HG02588 (cell line): ENCODE data around the gene TBC1D2B.
"Not testable (repeated sequence)": the region's sequence is repeated elsewhere in the genome, so short reads cannot be mapped to it uniquely, and the experiment has no call there.

Source experiments
- ATAC-seq: cut with Tn5 transposase; IDR thresholded peaks from one replicate; pipeline ENCODE4 v1.9.1; 2021; ENCODE audit warnings: mild to moderate bottlenecking, moderate library complexity; ENCODE audit not compliant: unreplicated experiment

Gene TBC1D2B

DNA sequence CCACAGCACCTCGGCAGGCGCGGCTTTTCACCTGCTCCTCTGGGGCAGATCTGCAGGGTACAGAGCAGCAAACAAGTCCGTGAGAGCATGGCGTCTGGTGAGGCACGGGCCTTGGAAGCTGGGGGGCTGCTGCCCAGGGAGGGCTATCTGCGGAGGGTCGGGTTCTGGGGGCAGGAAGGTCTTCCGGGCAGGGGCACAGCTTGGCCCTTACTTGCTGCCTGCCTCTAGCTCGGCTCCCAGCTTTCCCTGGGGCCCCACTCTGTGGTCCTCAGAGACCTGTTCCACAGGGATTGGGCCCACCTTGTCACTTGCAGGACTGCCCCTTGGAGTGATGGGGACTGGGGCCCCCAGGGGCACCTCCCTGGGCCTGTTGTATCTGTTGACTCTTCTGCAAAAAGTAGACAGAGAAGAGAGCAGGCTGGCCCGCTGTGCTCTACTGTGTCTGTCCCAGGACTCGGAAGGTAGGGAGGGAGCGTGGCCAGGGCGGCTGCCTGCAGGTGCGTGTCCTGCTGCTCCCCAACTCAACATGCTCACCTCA lies 84.1 kb downstream of the TBC1D2B start:
- no peak for ATAC-seq

DNA sequence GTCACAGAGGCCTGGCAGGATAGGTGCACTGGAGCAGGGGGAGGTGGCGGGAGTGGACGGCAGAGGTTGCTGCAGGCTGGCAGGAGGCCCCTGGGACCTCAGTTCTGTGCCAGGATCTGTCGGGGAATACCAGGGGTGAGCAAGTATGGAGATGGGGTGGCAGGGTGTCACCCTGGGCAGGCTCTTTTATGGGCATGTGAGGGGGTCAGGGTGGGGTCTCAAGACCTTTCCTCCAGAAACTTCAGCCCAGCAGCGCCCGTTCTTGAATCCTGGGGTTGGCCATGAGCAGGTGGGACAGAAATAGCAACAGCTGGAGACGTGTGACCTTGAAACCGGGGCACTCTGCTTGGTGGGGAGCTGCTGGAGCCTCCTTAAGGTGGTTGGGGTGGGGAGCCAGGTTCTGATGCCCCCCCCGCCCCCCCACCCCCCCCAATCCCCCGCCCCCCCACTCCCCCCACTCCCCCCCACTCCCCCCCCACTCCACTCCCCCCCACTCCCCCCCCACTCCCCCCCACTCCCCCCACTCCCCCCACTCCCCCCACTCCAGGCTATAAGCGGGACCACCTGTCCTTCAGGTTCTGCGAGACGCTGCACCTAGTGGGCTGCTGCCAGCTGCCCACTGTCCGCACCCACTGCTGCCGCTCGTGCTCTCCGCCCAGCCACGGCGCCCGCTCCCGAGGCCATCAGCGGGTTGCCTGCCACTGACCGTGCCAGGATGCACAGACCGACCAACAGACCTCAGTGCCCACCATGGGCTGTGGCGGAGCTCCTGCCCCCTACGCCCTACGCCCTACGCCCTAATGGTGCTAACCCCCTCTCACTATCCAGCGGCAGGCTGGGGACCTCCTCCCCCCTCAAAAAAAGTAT lies 84.9 kb downstream of the TBC1D2B start:
- no peak for ATAC-seq

DNA sequence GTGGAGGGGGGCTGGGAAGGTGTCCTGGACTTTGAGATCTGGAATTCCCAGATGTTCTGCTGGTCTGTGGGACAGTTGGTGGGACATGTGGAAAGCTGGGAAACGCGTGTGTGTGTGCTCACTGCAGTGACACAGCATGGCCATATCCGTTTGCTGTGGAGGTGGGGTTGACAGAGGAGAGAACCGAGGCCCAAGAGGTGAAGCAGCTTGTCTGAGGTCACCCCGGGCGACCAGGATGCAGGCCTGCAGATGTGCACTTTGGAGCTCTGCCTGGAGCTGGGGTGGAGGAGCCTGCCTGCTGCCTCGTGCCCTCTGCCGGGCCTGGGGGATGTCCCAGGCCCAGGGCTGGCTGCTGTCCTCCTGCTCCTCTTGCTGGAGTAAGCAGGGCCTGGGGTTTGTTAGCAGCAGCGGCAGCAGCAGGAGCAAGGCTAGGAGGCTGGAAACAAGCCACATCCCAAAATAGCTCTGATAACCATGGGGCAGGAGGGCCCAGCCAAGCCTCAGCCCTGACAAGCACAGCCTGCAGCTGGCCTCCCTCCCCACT lies 85.8 kb downstream of the TBC1D2B start:
- ATAC-seq, result not testable (repeated sequence)

DNA sequence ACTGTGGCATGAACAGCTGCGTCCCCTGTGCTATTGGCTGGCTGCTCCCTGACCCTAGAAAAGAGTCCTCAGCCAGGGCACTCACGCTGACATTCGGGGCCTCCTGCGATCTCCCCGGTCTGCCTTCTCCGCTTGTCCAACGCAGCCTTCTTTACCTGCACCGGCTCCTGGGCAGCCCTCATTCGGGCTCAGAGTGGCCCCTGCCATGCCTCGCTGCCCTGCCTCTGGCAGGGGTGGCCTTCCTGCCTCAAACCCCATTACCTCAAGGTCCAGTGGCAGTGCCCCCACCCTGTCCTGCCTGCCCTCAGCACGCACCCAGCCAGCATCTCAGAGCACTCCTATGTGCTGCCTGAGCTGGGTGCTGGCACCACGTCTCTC lies 86.5 kb downstream of the TBC1D2B start:
- ATAC-seq, result no peak

DNA sequence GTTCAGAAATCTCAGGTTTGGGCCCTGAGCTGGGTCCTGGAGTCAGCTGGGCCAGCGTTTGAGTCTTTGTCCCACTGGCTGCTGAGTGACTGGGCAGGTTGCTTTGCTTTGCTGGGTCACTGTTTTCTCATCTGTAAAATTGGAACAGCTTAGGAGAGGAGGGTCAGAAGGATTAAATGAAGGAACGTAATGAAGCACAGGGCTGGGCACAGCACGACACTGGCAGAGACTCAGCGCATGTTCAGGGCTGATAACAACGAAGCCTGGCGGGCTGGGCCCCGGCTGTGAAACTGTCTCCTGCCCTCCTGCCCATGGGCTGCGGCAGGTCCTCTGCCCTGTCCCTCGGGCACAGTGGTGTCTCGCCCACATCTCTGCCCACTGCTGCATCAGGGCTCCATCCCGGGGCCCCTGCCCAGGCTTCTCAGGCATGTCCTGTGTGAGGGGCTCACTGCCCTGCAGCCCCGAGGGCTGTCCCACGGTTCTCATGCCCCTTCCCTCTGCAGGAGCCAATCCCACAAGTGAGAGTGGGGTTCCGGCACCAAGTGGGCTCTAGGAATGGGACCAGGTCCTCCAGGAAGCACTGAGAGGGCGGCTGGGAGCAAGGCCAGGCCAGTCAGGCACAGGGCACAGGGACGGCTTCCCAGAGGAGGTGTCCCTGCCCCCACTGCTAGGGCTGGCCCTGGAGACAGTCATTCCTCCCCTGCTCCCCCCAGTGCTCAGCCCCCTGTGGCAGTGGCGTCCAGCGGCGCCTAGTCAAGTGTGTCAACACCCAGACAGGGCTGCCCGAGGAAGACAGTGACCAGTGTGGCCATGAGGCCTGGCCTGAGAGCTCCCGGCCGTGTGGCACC lies 88.0 kb downstream of the TBC1D2B start:
- no peak for ATAC-seq

DNA sequence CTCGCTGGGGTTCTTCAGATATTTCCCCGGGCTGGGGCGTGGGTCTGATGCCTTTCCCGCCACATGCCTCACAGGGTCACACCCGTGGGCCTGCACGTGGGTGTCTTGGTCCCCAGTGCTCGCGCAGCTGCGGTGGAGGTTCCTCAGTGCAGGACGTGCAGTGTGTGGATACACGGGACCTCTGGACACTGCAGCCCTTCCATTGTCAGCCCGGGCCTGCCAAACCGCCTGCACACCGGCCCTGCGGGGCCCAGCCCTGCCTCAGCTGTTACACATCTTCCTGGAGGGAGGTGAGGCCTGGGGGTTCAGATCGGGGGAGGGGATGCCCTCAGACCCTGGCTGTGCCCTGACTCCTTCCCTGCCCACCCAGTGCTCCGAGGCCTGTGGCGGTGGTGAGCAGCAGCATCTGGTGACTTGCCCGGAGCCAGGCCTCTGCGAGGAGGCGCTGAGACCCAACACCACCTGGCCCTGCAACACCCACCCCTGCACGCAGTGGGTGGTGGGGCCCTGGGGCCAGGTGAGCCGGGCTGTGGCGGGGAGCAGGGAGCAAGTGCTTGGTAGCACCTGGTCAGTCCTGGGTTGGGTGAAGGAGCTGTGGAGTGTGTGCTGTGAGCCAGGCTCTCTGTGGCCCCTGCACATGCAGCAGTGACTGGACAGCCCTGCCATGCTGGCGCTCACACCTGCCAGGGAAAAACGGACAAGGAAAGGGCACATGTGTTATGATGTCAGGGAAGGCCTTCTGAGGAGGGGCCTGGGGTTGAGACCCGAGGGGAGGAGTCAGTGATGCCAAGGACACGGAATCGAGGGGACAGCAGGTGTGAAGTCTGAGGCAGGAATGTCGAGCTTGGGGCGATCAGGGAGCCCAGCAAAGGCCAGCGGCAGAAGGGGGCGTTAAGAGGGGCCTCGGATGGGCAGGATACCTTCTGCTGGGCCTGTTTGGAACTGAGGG lies 88.9 kb downstream of the TBC1D2B start:
- no peak for ATAC-seq

DNA sequence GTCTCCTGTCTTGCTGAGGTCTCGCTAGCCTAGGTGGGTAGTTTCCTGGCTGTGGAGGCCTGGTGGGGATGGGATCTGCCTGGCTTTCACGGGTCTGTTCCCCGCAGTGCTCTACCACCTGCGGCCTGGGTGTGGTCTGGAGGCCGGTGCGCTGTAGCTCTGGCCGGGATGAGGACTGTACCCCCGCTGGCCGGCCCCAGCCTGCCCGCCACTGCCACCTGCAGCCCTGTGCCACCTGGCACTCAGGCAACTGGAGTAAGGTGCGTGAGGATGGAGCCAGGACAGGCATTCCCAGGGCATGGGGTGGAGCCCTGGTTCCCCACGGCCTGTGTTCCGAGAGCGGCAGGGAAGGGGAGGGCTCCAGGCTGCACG lies 89.8 kb downstream of the TBC1D2B start:
- ATAC-seq, result not testable (repeated sequence)

DNA sequence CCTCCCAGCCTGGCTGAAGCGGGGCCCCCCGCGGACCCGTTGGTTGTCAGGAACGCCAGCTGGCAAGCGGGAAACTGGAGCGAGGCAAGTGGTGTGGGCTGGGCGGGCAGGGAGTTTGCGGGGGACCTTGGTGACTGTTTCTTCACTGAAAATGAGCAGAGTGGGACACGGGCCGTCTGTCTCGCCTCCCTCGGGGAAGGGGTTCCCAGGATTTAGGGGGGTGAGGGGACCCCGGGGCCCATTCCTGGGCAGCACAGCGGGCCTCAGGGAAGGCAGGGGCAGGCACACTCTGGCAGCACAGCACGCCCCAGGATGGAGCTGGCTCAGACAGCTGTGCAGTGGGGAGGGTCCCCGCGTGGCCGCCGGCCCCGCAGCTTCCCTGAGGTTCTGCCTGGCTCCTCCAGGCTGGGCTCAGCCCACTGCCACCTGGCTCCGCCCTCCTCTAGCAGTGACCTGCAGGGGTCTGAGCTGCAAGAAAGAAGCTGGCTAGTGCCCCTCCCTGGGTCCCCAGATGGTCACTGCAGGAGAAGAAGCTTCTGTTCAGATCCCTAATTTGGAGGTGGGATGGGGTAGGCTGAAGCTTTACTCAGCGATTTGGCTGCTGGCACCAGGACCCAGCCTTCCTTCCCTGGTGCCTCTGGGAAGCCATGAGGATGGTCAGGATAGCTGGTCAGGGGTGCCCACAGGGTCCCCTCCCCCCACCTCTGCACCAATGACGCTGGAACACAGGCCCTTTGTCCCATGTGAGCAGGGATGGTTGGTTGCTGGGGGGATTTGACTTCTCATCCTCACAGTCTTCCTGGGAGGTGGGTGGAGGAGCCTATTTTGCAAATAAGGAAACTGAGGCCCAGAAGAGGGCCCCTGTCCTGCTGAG lies 90.4 kb downstream of the TBC1D2B start:
- no peak for ATAC-seq

DNA sequence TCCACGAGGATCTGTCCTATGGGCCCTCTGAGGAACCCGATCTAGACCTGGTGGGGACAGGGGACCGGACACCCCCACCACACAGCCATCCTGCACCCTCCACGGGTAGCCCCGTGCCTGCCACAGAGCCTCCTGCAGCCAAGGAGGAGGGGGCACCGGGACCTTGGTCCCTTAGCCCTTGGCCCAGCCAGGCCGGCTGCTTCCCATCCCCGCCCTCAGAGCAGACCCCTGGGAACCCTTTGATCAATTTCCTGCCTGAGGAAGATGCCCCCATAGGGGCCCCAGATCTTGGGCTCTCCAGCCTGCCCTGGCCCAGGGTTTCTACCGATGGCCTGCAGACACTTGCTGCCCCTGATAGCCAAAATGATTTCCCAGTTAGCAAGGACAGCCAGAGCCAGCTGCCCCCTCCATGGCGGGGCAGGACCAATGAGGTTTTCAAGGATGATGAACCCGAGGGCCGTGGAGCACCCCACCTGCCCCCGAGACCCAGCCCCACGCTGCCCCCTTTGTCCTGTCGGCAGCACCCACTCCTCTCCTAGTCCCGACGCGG lies 91.5 kb downstream of the TBC1D2B start:
- no peak for ATAC-seq

DNA sequence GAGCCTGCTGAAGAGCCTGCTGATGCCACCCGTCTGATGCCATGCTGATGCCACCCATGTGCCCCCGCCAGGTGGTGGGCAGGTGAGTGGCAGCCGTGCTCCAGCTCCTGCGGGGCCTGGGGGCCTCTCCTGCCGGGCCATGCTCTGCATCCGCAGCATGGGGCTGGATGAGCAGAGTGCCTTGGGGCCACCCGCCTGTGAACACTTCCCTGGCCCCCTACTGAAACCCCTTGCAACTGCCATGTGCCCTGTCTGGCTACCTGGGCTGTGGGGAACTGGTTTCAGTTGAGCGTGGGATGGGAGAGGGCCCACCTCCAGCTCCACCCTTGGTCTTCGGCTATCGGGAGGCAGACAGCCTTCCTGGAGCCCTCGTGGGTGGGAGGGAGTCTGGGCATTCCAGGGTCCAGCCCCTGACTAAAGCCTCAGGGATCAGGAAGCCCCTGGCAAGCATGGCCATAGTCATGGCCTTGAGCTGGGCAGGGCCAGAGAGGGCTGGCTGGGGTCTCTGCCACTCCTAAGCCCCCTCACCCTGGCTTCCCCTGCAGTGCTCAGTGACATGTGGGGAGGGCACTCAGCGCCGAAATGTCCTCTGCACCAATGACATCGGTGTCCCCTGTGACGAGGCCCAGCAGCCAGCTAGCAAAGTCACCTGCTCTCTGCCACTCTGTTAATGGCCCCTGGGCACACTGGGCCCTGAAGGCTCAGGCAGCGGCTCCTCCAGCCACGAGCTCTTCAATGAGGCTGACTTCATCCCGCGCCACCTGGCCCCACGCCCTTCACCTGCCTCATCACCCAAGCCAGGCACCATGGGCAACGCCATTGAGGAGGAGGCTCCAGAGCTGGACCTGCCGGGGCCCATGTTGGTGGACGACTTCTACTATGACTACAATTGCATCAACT lies 92.2 kb downstream of the TBC1D2B start:
- no peak for ATAC-seq

DNA sequence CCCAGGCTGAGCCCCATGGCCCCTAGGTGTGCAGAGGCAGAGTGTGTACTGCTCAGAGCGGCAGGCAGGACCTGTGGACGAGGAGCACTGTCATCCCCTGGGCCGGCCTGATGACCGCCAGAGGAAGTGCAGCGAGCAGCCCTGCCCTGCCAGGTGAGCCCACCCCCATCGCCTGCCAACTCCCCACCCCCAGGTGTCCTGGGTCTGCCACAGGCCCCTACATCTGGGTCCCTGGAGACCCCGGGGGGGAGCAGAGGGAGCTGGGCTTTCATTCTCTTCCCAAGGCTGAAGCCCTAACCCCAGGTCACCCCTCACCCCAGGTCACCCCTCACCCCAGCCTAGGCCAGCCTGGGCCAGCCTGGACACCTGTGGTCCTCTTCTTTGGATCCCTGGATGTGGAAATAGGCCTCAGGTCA lies 93.1 kb downstream of the TBC1D2B start:
- no peak for ATAC-seq

DNA sequence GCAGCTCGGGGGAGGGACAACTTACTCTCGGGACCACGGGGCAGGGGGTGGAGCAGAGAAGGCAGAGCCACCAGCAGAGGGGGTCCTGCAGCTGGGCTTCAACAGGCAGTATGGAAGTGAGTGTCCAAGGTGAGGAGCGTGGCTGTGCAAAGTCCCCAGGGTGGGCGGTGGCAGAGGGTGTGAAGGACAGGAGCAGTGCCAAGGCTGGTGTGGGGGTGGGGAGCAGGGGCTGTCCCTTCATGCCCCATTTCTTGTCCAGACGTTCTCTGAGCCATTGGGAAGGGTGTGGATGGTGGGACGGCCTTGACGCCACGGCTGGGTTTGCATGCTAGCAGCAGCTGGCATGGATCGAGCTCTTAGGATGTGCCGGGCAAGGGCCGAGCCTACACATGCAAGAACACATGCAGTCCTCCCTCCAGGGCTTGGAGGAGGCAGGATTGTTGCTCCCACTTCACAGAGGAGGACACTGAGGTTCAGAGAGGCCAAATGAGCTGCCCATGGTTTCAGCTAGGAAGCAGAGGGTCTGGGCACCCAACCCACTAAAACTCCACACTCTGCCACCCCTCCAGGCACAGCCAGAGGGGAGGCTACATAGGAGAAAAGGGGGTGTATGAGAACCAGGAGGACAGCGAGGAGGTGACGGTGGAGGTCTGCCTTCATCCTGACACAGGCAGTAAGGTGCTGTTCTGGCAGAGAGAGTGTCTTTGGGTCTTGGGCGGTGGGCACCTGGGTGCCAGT lies 93.6 kb downstream of the TBC1D2B start:
- ATAC-seq, result no peak

DNA sequence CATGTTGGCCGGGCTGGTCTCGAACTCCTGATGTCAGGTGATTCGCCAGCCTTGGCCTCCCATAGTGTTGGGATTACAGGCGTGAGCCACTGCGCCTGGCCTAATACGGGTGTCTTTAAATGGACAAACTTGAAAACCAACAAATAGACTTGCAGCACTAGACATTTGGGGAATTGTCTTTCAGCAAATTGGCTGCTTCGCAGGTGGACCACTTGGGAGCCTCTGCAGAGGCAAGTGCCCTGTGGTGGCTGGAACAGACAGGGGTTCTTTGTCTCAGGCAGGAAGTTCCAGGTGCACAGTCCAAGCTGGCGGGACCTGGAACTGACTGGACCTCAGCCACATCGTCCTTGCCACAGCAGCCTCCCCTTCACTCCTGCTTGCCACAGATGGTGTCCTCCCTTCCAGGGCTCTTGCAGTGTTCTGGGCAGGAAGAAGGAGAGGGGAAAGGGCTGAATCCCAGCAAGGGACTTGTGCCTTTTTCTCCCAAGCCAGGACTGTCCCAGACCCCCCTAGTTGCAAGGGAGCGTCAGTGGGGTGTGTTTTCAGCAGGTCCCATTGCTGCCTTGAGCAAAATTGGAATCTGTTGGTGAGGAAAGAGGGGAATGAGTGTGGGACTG lies 94.3 kb downstream of the TBC1D2B start:
- ATAC-seq, result no peak

DNA sequence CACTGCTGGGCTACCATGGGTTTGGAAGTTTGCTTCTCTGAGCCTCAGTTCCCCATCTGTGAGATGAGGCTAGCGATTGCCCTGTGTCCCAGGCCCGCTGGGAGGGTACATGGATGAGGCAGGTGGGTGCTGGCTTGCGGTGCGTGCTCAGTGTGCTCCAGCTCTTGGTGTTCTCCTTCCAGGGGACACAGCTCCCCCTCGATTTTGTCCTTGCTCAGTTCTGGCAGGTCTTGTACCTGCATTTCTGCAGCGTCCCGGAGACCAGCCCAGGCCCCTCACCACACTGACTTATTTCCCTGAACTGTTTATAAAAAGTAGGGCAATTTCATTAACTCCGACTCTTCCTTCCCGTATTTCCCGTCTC lies 95.4 kb downstream of the TBC1D2B start:
- no peak for ATAC-seq

DNA sequence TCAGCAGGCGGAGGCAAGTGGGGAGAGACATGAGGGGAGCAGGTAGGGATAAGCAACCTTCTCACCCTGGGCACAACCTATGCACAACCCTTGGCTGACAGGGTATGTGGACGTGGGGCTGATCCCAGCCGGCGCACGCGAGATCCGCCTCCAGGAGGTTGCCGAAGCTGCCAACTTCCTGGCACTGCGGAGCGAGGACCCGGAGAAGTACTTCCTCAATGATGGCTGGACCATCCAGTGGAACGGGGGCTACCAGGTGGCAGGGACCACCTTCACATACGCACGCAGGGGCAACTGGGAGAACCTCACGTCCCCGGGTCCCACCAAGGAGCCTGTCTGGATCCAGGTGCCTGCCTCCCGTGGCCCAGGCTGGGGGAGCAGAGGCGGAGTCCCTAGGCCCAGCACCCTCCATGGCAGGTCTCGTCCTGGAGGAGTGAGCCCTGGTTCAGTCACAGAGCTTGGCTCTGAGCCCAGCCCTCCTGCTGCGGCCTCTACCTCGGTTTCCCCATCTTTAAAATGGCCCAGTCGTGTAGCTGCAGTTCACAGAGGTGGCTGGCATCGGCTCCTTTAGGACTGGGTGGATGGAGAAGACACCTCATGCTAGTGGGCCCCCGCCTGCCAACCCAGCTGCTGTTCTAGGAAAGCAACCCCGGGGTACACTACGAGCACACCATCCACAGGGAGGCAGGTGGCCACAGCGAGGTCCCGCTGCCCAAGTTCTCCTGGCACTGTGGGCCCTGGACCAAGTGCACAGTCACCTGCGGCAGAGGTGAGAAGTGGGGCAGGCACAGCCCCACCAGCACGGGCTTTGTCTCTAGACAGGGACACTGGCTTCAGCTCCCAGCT lies 96.0 kb downstream of the TBC1D2B start:
- no peak for ATAC-seq

DNA sequence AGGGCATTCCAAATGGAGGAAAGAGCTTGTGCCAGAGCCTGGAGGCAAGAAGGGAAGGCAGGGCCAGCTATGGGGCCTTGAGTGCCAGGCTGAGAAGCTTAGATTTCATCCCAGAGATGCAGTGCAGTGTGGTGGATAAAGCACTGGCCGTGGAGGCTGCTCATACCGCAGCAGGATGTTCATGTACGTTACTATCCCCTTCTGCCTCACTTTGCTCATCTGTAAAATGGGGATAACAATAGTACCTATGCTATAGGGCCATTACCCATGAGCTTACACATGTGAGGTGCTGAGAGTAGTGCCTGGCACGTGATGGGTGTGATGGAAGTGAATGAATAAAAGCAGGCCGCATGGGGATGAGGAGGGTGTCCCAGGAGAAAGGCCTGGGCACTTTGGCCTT lies 96.8 kb downstream of the TBC1D2B start:
- not testable (repeated sequence) for ATAC-seq
